Measurements from ENCODE around the gene MOGAT3.

The MOGAT3 gene

DNA sequence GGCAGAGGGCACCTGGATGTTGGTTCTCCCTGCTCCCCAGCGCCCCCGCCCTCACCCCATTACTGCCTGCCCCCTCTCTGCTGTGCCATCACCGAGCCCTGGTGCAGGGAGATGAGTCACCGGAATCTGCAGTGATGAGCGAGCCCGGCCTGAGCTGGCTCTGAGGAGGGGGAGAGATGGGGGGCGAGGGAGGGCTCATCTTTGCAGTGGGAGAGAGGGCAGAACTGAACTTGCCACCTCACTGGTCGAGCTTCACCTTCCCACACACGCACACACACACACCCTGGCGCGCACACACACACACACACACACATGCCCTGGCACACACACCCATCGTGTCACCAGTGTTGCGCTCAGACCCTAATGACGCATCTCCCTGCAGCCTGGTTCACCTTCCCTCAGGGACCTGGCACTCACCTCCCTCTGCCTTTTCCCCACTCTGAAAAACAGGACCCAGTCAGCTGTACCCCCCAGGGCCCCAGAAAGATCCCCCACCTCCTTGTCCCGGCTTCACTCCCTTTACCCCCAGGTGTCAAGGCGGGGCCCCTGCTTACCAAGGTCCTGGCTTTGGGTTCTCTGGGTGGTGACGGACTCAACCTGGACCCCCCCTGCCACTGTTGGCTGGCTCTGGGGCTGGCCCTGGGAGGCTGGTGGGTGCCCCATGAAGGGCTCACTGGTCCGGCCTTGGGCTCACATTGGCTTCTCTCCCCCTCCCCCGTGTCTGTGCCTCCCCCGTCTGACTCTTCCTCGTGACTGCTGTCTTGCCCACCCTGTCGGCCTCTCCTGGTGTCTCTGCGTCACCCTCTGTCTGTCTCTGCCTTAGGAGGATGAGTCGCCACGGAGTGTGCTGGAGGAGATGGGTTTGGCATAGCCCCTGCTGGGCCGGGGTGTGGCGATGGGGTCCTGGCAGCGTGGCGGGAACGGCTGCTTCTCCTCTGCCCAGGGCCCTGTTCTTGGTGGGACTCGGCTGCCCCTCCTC, 40.9 kb downstream of the MOGAT3 start:
- no peak for DNase-seq

GRCh38 chr7:101156866-101157589, 43.8 kb downstream of the MOGAT3 start:
- no peak for DNase-seq

DNA sequence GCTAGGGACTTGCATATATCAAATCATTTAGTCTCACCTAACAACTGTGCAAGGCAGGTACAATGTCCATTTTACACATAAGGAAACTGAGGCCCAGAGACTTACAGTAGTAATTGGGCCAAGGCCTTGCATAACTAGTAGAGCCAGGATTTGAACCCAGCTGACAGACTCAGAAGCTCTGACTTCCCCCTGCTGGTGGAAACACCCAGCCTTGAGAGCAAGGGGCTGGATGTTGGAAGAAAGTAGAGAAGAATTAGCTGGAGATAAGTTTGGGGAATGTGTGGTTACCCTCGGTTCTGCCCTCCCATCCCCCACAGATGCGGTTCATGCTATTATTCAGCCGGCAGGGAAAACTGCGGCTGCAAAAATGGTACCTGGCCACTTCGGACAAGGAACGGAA, 44.6 kb downstream of the MOGAT3 start:
- no peak for DNase-seq

GRCh38 chr7:101155303-101155702, 45.5 kb downstream of the MOGAT3 start:
- no peak for DNase-seq

DNA sequence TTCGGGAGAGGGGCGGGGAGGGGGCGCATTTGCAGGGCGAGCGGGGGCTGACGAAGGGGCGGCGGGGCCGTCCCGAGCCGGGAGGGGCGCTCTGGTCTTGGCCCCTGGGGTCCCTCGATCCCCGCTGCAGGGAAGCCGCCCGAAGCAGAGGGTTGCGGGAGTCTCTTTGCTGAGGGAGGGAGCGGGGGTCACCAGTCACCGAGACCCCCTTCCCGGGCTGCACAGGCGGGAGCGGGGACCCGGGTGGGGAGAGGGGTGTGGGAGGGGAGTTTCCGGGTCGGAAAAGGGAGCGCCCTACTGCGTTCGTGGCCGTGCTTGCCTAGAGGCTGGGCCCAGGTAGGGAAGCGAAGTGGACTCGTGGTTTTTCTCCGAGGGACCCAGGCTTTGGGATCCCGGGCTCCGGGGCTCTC, 46.1 kb downstream of the MOGAT3 start:
- DNase-seq, result no peak

DNA sequence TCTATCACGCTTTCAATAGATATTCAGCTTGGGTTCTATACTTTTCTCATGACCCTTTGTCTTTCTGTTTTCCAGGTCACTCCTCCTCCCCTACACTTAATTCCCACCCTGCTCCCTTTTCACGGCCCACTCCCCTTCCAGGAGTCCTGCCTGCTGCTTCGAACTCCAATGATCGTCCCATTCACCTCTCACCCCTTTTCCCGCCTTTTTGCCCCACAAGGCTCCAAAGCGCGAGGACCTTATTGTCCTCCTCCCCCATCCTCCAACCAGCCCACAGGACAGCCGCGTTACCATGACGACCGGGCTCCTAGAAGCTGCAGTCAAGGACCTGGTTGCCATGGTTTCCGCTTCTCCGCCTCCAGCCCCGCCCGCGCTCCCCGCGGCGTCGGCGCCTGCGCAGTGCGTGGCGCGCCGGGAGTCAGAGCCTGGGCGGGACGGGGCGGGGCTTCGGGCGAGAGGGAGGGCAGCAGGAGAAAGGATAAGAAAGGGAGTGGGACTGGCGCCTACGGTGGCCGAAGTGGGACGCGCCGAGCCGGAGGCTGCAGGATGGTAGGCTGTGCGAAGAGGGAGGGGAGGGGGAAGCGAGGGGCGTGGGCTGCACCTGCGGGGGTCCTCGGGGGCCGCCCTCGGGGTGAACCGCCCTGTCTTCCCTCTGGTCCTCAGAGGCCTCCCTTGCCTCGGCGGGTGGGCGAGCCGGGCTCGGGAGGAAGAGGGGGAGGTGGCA, 46.7 kb downstream of the MOGAT3 start, which contains the start of gene AP1S1:
Gene AP1S1, plus strand, starts transcription at position 508 of the 724 bp plus-strand sequence. Its CDS starts 39 bp downstream, at position 547.
- DNase-seq, result peak; percentile 90

GRCh38 chr7:101151908-101152651, 48.8 kb downstream of the MOGAT3 start:
- no peak for DNase-seq

All from central memory CD4-positive, alpha-beta T cell (primary cell).